Spleen (tissue), 11 donors: ENCODE data around the gene NLGN3. TPM values are rescaled to one million over a fixed set of nuclear protein-coding genes. Genes with fewer than 3 reads are reported as not detected.

Experiments used
- DNase-seq: peaks from one replicate; pipeline ENCODE4 v3.0.0-alpha.2; 2020
- H3K27ac ChIP-seq, 8 donors: fragments of 200-600 bp; sonication (generic) in 7 of 8; 1 replicate in 4 of 8; 2 replicates in 4 of 8; pipeline versions ENCODE4 v1.5.0 to v1.8.0; 2016 to 2021; ENCODE audit warnings: inconsistent platforms in 4 of 8, mild to moderate bottlenecking in 4 of 8, moderate library complexity in 1 of 8
- H3K27me3 ChIP-seq, 7 donors: fragments of 200-600 bp; sonication (generic) in 6 of 7; replicated peaks in 1 of 7; 1 replicate in 4 of 7; 2 replicates in 3 of 7; pipeline versions ENCODE4 v1.5.0 to v1.8.0; 2016 to 2021; ENCODE audit warnings: inconsistent platforms in 3 of 7, mild to moderate bottlenecking in 1 of 7
- H3K36me3 ChIP-seq, 6 donors: fragments of 200-600 bp; sonication (generic) in 5 of 6; 1 replicate in 4 of 6; 2 replicates in 2 of 6; pipeline versions ENCODE4 v1.5.0 to v1.8.0; 2016 to 2021; ENCODE audit warnings: inconsistent platforms in 2 of 6
- H3K4me1 ChIP-seq, 6 donors: fragments of 200-600 bp; sonication (generic) in 5 of 6; 1 replicate in 3 of 6; 2 replicates in 3 of 6; pipeline versions ENCODE4 v1.5.0 to v1.8.0; 2016 to 2021; ENCODE audit warnings: inconsistent platforms in 3 of 6
- H3K4me3 ChIP-seq, 8 donors: fragments of 200-600 bp; sonication (generic) in 7 of 8; 1 replicate in 4 of 8; 2 replicates in 4 of 8; pipeline versions ENCODE4 v1.5.0 to v1.8.0; 2016 to 2021; ENCODE audit warnings: inconsistent platforms in 4 of 8, mild to moderate bottlenecking in 4 of 8, moderate library complexity in 2 of 8
- H3K9me3 ChIP-seq, 8 donors: fragments of 200-600 bp; sonication (generic) in 7 of 8; 1 replicate in 4 of 8; 2 replicates in 4 of 8; pipeline versions ENCODE4 v1.5.0 to v1.8.0; 2016 to 2021; ENCODE audit warnings: inconsistent platforms in 4 of 8
- CTCF ChIP-seq, 11 experiments: fragments of 200-600 bp in 7 of 11; fragments of 450-650 bp in 4 of 11; sonication (generic) in 4 of 11; IDR thresholded peaks in 8 of 11; conservative IDR thresholded peaks in 3 of 11; 1 replicate in 7 of 11; 2 replicates in 4 of 11; pipeline versions ENCODE4 v1.4.0 to v1.8.0; 2016 to 2021; ENCODE audit warnings: antibody characterized with exemption in 11 of 11, inconsistent platforms in 4 of 11, mild to moderate bottlenecking in 1 of 11
- POLR2A ChIP-seq, 3 donors: fragments of 450-650 bp; IDR thresholded peaks; one replicate each; pipeline ENCODE4 v1.5.1; 2017; ENCODE audit warnings: antibody characterized with exemption in 3 of 3, mild to moderate bottlenecking in 1 of 3
- POLR2AphosphoS5 ChIP-seq, 3 donors: sonication (generic); formaldehyde crosslinking; IDR thresholded peaks; one replicate each; pipeline ENCODE4 v1.5.1; 2017; ENCODE audit warnings: antibody characterized with exemption in 3 of 3
- WGBS, 5 donors: extraction: QIAGEN DNeasy Blood & Tissue Kit in 3 of 5; methylation state at CpG; one replicate each; pipeline versions ENCODE4 v1.1.5 to v1.1.7; 2013 to 2018; 5-methylcytosine and 5-hydroxymethylcytosine counted together
- intact Hi-C: fragments of 100-400 bp; cut with DNase I; formaldehyde crosslinking; loops from one replicate; pipeline ENCODE4 v1.15.0; 2023; ENCODE audit warnings: low total_unique reads
- polyA plus RNA-seq, 3 donors: library from polyadenylated mRNA; stranded (reverse); fragments of 200-250 nt; gene quantifications; one replicate each; pipeline ENCODE4 v1.2.1, GENCODE V29; 2013
- total RNA-seq, 7 donors: library from RNA; depleted of rRNA in 3 of 7; stranded (reverse); fragments of >200 nt in 3 of 7; fragmentation: NEBNext Ultra II Directional in 4 of 7; extraction: Animal tissue kit (Norgen Biotek cat#: 25700) in 4 of 7; gene quantifications; one replicate each; pipeline versions ENCODE4 v1.1.0 to v1.2.1, GENCODE V29; 2016 to 2021
- donor health status: healthy with polysubstance abuse.
- donor health status: DM: no; HTN: no; CAD: no; lungs with moderate emphysema.
- donor health status: DM: no; HTN: no; CAD: no.
- donor health status: Bipolar disorder and iron deficiency.
- donor health status: healthy.
- donor health status: DM: no; HTN: no; CAD: no.
- donor health status: DM: yes; HTN: yes; CAD: no.

The NLGN3 gene
- total and polyA plus RNA-seq, 10 donors: 0.14 to 2.5 (median 0.85) TPM

- H3K27ac ChIP-seq: peak within 1 kb of the TSS in 6 of 8 donors; percentile 13 to 90 (median 89)
Observed at GRCh38 chrX:71106427-71106826, 38.2 kb upstream of the NLGN3 start, which contains the start of gene CXorf65. CXorf65 (minus strand) TSS chrX:71106740; CDS start chrX:71106556, 184 bp downstream.

DNA sequence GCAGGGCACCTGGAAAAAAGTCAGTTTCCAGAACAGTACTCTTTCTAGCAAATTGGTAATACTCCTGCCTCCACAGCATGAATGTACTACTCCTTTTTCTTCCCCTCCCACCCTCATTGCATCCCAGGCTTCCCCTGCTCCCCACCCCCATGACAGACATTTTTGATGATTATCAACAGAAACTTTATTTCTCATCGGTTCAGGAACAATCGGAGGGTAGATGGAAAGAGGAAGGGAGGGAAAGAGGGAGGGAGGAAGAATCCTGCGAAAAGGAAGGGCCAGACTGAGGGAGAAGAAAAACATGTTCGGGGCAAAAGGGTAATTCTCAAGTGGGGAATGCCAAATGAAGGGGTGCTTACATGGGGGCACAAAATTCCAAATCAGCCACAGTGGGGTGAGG, 37.4 kb upstream of the NLGN3 start:
- H3K27ac ChIP-seq: peak overlapping the region in 4 of 8 donors; percentile 33 to 90 (median 89)
- peaks cover 8 to 90% (median 61%) of the 10 kb centered on the region in 6 donors for H3K4me1 ChIP-seq
- H3K4me3 ChIP-seq: no peak overlapping the region
- no peak for TF ChIP-seq CTCF (IDR thresholded peaks at IDR 0.05 in 8 of 11, conservative IDR thresholded peaks at IDR 0.05 in 3 of 11)
- TF ChIP-seq POLR2A (IDR thresholded peaks at IDR 0.05): no peak
- TF ChIP-seq POLR2AphosphoS5 (IDR thresholded peaks at IDR 0.05): no peak
- peaks cover 0 to 22% (median 0%) of the 10 kb centered on the region in 6 donors for H3K36me3 ChIP-seq
- H3K27me3 ChIP-seq: no peaks in the 10 kb centered on the region
- intact Hi-C loops: no loop called here
- no peaks in the 10 kb centered on the region for H3K9me3 ChIP-seq
- no peak for DNase-seq
- WGBS, 5 donors: 35 to 70% (median 64%) methylated on average over 4 of the region's 4 CpGs

More at GRCh38 chrX:71106427-71106826, 38.2 kb upstream of the NLGN3 start, which contains the start of gene CXorf65:
- peaks cover 8 to 91% (median 61%) of the 10 kb centered on the region in 6 donors for H3K4me1 ChIP-seq
- TF ChIP-seq POLR2A (IDR thresholded peaks at IDR 0.05): no peak
- TF ChIP-seq POLR2AphosphoS5 (IDR thresholded peaks at IDR 0.05): peak in 1 of 3 donors; percentile 4
- TF ChIP-seq CTCF (IDR thresholded peaks at IDR 0.05 in 8 of 11, conservative IDR thresholded peaks at IDR 0.05 in 3 of 11): no peak
- DNase-seq: peak; percentile 22
- H3K36me3 ChIP-seq: peaks cover 0 to 26% (median 0%) of the 10 kb centered on the region in 6 donors
- WGBS, 5 donors: 50 to 70% (median 64%) methylated on average over 1 of the region's 1 CpG
- no peaks in the 10 kb centered on the region for H3K9me3 ChIP-seq
- no peaks in the 10 kb centered on the region for H3K27me3 ChIP-seq
- no peak within 1 kb of the TSS for H3K4me3 ChIP-seq
- intact Hi-C loops: no loop called here

DNA sequence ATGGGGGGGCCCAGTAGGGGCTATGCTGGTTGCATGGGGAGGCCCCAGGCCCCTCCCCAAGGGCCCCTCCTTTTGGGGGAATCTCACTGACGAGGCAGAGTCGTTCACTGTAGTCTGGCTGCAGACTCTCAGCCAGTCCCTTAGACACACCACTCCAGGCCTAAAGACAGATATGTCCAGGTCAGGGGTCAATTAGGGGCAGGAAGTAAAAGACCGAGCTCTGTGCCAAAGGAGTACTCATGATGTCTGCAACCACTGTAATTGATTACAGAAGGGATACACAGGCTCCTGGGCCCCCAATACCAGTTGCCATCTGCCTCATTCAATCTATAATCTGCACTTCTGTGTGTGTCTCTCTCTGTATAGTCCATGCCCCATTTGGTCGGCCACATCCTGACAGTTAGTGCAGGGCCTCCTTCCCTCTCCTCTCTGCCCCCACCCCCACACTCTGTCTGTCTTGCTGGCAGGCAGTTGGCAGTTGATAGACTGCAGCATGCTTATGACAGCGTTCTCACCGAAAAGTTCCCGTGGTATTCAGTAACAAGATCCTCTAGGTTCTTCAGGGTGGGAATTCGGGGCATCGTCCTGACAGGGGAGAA, 36.8 kb upstream of the NLGN3 start:
- peak; percentile 76 for DNase-seq
- no peaks in the 10 kb centered on the region for H3K9me3 ChIP-seq
- peak overlapping the region in 4 of 8 donors; percentile 33 to 90 (median 89) for H3K27ac ChIP-seq
- peak overlapping the region in 4 of 8 donors; percentile 37 to 73 (median 49) for H3K4me3 ChIP-seq
- H3K27me3 ChIP-seq: no peaks in the 10 kb centered on the region
- peaks cover 0 to 22% (median 0%) of the 10 kb centered on the region in 6 donors for H3K36me3 ChIP-seq
- intact Hi-C loops: no loop called here
- peaks cover 8 to 90% (median 61%) of the 10 kb centered on the region in 6 donors for H3K4me1 ChIP-seq
- 5 to 46% (median 19%) methylated on average over 9 of the region's 9 CpGs for WGBS, 5 donors
- TF ChIP-seq POLR2AphosphoS5 (IDR thresholded peaks at IDR 0.05) (no peak), CTCF (IDR thresholded peaks at IDR 0.05 in 8 of 11, conservative IDR thresholded peaks at IDR 0.05 in 3 of 11) (no peak), POLR2A (IDR thresholded peaks at IDR 0.05) (no peak)

GRCh38 chrX:71109051-71109450, 35.6 kb upstream of the NLGN3 start:
- 83 to 90% (median 85%) methylated on average over 6 of the region's 6 CpGs for WGBS, 5 donors
- Histone ChIP-seq H3K4me1 (peaks cover 7 to 82% (median 50%) of the 10 kb centered on the region in 6 donors), H3K36me3 (peaks cover 0 to 22% (median 0%) of the 10 kb centered on the region in 6 donors), H3K4me3 (peak overlapping the region in 5 of 8 donors; percentile 4 to 73 (median 45)), H3K27ac (peak overlapping the region in 4 of 8 donors; percentile 33 to 90 (median 89)), H3K27me3 (no peaks in the 10 kb centered on the region), H3K9me3 (no peaks in the 10 kb centered on the region)
- DNase-seq: peak; percentile 32
- intact Hi-C loops: no loop called here
- TF ChIP-seq POLR2AphosphoS5 (IDR thresholded peaks at IDR 0.05) (no peak), CTCF (IDR thresholded peaks at IDR 0.05 in 8 of 11, conservative IDR thresholded peaks at IDR 0.05 in 3 of 11) (no peak), POLR2A (IDR thresholded peaks at IDR 0.05) (no peak)
